ENCODE measurements around the gene NDNF. TPM values are rescaled to one million over a fixed set of nuclear protein-coding genes. Genes with fewer than 3 reads are reported as not detected.

NDNF gene
- total and polyA plus RNA-seq, 9 of the 15 experiments (the other 6 are each of a cell fraction or from before 2014, with no cell fraction given), result not detected

GRCh38 chr4:121061861-121062260 lies 10.5 kb downstream of the NDNF start (continued):
- no peak for TF ChIP-seq MGA (IDR thresholded peaks at IDR 0.05)
- TF ChIP-seq CREBBP (IDR thresholded peaks at IDR 0.05; ENCODE audit: low read depth, low read length), result no peak
- TF ChIP-seq GATA2 (CRISPR knock-in tag; IDR thresholded peaks at IDR 0.05), result no peak
- no peak for TF ChIP-seq ZNF592 (IDR thresholded peaks at IDR 0.05)
- TF ChIP-seq ATF2 (CRISPR knock-in tag; IDR thresholded peaks at IDR 0.05), result no peak
- no peak for TF ChIP-seq LCOR (CRISPR knock-in tag; IDR thresholded peaks at IDR 0.05)

Data from K562 (cell line).